ENCODE measurements around the gene LGALS9. TPM values are rescaled to one million over a fixed set of nuclear protein-coding genes. Genes with fewer than 3 reads are reported as not detected.
"Not testable (repeated sequence)": the region's sequence is repeated elsewhere in the genome, so short reads cannot be mapped to it uniquely, and the experiment has no call there.

The LGALS9 gene
- total and polyA plus RNA-seq, 2 donors (not counting 1 experiment from before 2014, with no cell fraction given), result 1.7 to 2.1 TPM

DNA sequence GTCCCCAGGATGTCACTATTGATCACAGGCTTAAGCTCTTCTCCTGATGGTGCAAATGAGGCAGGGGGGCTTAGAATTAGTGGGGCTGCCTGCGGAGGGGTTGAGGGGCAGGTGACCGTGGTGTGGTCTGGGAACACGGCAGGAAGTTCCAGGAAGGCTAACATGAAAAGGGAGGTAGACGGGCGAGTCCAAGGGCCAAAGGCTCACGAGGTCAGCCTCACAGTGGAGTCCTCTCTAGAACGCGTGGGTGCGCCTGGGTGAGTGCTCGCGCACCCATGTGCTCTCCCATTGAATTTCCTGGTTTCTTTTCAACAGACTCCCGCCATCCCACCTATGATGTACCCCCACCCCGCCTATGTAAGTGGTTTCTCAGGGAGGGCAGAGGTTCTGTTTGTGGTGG lies 15.2 kb downstream of the LGALS9 start:
- Histone ChIP-seq H3K4me1 (ENCODE audit: control insufficient read depth, extremely low read depth, insufficient read depth, low read length) (no peaks in the 10 kb centered on the region), H3K27ac (ENCODE audit: insufficient read depth, low read length) (no peak overlapping the region), H3K9ac (ENCODE audit: insufficient read depth, low read length) (no peak overlapping the region), H3K27me3 (ENCODE audit: control insufficient read depth, insufficient read depth, low read length) (no peaks in the 10 kb centered on the region), H3K4me2 (ENCODE audit: extremely low read depth, insufficient read depth, low read length) (no peak overlapping the region), H4K20me1 (ENCODE audit: control insufficient read depth, extremely low read depth, insufficient read depth, low read length) (no peaks in the 10 kb centered on the region), H3K36me3 (ENCODE audit: control insufficient read depth, insufficient read depth, low read length) (no peaks in the 10 kb centered on the region), H3K79me2 (ENCODE audit: control insufficient read depth, insufficient read depth, low read length) (no peaks in the 10 kb centered on the region), H2AFZ (ENCODE audit: low read length) (no peak overlapping the region), H3K4me3 (replicated peaks in 1 of 4; ENCODE audit: control extremely low read depth in 1 of 4, insufficient read depth in 1 of 4, low read depth in 3 of 4, low read length in 4 of 4) (no peak overlapping the region), H3K9me3 (ENCODE audit: control insufficient read depth, insufficient read depth, low read depth, low read length) (no peaks in the 10 kb centered on the region)
- TF ChIP-seq EZH2 (IDR thresholded peaks at IDR 0.05; ENCODE audit: low read length, missing control alignments), result no peak
- TF ChIP-seq, protein P1, sequence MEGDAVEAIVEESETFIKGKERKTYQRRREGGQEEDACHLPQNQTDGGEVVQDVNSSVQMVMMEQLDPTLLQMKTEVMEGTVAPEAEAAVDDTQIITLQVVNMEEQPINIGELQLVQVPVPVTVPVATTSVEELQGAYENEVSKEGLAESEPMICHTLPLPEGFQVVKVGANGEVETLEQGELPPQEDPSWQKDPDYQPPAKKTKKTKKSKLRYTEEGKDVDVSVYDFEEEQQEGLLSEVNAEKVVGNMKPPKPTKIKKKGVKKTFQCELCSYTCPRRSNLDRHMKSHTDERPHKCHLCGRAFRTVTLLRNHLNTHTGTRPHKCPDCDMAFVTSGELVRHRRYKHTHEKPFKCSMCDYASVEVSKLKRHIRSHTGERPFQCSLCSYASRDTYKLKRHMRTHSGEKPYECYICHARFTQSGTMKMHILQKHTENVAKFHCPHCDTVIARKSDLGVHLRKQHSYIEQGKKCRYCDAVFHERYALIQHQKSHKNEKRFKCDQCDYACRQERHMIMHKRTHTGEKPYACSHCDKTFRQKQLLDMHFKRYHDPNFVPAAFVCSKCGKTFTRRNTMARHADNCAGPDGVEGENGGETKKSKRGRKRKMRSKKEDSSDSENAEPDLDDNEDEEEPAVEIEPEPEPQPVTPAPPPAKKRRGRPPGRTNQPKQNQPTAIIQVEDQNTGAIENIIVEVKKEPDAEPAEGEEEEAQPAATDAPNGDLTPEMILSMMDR (conservative IDR thresholded peaks at IDR 0.05 in 1 of 2, IDR thresholded peaks at IDR 0.05 in 1 of 2; ENCODE audit: low read depth in 1 of 2, low read length in 2 of 2), result no peak
- no peak for DNase-seq (ENCODE audit: low read depth in 2 of 2)

DNA sequence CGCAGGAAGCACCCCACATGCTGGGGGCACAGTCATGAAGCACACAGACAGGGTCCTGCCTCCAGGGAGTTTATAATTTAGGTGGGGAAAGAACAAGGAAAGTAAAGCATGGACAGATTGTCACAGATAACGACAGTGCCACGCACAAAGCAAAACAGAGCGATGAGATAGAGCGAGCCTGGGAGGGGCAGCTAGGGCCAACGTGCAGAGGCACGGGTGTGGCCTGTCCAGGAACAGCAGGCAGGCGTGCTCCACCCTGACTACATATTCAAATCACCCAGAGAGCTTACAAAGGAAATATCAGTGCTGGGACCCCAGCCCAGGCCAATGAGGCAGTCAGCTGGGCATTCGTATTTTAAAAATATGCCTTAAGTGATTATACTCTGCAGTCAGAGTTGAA lies 16.8 kb downstream of the LGALS9 start:
- no peaks in the 10 kb centered on the region for H4K20me1 ChIP-seq (ENCODE audit: control insufficient read depth, extremely low read depth, insufficient read depth, low read length)
- H3K36me3 ChIP-seq (ENCODE audit: control insufficient read depth, insufficient read depth, low read length), result no peaks in the 10 kb centered on the region
- no peaks in the 10 kb centered on the region for H3K9me3 ChIP-seq (ENCODE audit: control insufficient read depth, insufficient read depth, low read depth, low read length)
- no peaks in the 10 kb centered on the region for H3K79me2 ChIP-seq (ENCODE audit: control insufficient read depth, insufficient read depth, low read length)
- DNase-seq (ENCODE audit: low read depth in 2 of 2), result no peak
- no peak overlapping the region for H3K9ac ChIP-seq (ENCODE audit: insufficient read depth, low read length)
- H2AFZ ChIP-seq (ENCODE audit: low read length), result no peak overlapping the region
- H3K27me3 ChIP-seq (ENCODE audit: control insufficient read depth, insufficient read depth, low read length), result no peaks in the 10 kb centered on the region
- no peak overlapping the region for H3K4me3 ChIP-seq (replicated peaks in 1 of 4; ENCODE audit: control extremely low read depth in 1 of 4, insufficient read depth in 1 of 4, low read depth in 3 of 4, low read length in 4 of 4)
- H3K4me2 ChIP-seq (ENCODE audit: extremely low read depth, insufficient read depth, low read length), result no peak overlapping the region
- no peaks in the 10 kb centered on the region for H3K4me1 ChIP-seq (ENCODE audit: control insufficient read depth, extremely low read depth, insufficient read depth, low read length)
- no peak overlapping the region for H3K27ac ChIP-seq (ENCODE audit: insufficient read depth, low read length)
- TF ChIP-seq EZH2 (IDR thresholded peaks at IDR 0.05; ENCODE audit: low read length, missing control alignments), result no peak
- TF ChIP-seq, protein P1 (conservative IDR thresholded peaks at IDR 0.05 in 1 of 2, IDR thresholded peaks at IDR 0.05 in 1 of 2; ENCODE audit: low read depth in 1 of 2, low read length in 2 of 2), result no peak

DNA sequence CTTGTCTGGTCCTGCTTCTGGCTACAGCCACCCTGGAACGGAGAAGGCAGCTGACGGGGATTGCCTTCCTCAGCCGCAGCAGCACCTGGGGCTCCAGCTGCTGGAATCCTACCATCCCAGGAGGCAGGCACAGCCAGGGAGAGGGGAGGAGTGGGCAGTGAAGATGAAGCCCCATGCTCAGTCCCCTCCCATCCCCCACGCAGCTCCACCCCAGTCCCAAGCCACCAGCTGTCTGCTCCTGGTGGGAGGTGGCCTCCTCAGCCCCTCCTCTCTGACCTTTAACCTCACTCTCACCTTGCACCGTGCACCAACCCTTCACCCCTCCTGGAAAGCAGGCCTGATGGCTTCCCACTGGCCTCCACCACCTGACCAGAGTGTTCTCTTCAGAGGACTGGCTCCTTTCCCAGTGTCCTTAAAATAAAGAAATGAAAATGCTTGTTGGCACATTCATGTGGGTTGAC lies 18.2 kb downstream of the LGALS9 start:
- H3K4me3 ChIP-seq (replicated peaks in 1 of 4; ENCODE audit: control extremely low read depth in 1 of 4, insufficient read depth in 1 of 4, low read depth in 3 of 4, low read length in 4 of 4); H3K9ac ChIP-seq (ENCODE audit: insufficient read depth, low read length); H3K4me2 ChIP-seq (ENCODE audit: extremely low read depth, insufficient read depth, low read length); DNase-seq (ENCODE audit: low read depth in 2 of 2); H4K20me1 ChIP-seq (ENCODE audit: control insufficient read depth, extremely low read depth, insufficient read depth, low read length); H3K4me1 ChIP-seq (ENCODE audit: control insufficient read depth, extremely low read depth, insufficient read depth, low read length); H3K79me2 ChIP-seq (ENCODE audit: control insufficient read depth, insufficient read depth, low read length); H3K27ac ChIP-seq (ENCODE audit: insufficient read depth, low read length); H3K27me3 ChIP-seq (ENCODE audit: control insufficient read depth, insufficient read depth, low read length); H3K36me3 ChIP-seq (ENCODE audit: control insufficient read depth, insufficient read depth, low read length); H3K9me3 ChIP-seq (ENCODE audit: control insufficient read depth, insufficient read depth, low read depth, low read length); H2AFZ ChIP-seq (ENCODE audit: low read length): not testable (repeated sequence)
